SU-DHL-6 (cell line): ENCODE measurements around the gene LTBP2.

Experiments used
- EZH2phosphoT487 ChIP-seq: fragments of 200-600 bp; sonication (generic), shearing (Covaris generic); conservative IDR thresholded peaks from 2 replicates; pipeline ENCODE4 v1.6.1; 2018; ENCODE audit warnings: mild to moderate bottlenecking, antibody characterized with exemption, low read length, moderate library complexity, mixed read lengths
- TF ChIP-seq, protein P1 (sequence below): fragments of 200-600 bp; sonication (generic); IDR thresholded peaks from one replicate; pipeline ENCODE4 v1.5.1; 2017; ENCODE audit warnings: antibody characterized with exemption, mild to moderate bottlenecking, low read length, moderate library complexity; ENCODE audit not compliant: insufficient read depth, poor library complexity, severe bottlenecking

DNA sequence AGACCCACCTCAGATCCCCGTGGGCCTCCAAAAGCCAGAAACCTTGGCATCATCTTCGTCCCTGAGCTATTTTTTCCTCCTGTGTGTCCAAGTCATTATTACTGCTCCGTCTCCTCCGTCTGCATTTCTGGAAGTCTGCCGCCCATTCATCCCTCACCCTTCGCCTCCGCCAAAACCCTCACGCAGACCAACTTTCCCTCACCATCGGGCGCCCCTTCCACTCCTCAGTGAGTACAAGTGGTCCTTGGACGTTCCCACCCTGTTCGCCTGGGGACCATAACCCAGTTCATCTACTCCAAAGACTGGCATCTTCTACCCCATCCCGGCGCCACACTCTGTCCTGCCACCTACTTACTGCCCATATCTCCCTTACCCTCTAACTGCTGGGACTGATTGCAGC is 3.7 kb upstream of the LTBP2 start:
- TF ChIP-seq, protein P1, sequence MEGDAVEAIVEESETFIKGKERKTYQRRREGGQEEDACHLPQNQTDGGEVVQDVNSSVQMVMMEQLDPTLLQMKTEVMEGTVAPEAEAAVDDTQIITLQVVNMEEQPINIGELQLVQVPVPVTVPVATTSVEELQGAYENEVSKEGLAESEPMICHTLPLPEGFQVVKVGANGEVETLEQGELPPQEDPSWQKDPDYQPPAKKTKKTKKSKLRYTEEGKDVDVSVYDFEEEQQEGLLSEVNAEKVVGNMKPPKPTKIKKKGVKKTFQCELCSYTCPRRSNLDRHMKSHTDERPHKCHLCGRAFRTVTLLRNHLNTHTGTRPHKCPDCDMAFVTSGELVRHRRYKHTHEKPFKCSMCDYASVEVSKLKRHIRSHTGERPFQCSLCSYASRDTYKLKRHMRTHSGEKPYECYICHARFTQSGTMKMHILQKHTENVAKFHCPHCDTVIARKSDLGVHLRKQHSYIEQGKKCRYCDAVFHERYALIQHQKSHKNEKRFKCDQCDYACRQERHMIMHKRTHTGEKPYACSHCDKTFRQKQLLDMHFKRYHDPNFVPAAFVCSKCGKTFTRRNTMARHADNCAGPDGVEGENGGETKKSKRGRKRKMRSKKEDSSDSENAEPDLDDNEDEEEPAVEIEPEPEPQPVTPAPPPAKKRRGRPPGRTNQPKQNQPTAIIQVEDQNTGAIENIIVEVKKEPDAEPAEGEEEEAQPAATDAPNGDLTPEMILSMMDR, result no peak
- no peak for TF ChIP-seq EZH2phosphoT487
